HG03520 (cell line): ENCODE results near the gene TMEM61.
"Not testable (repeated sequence)": the region's sequence is repeated elsewhere in the genome, so short reads cannot be mapped to it uniquely, and the experiment has no call there.

Source experiments
- ATAC-seq: cut with Tn5 transposase; IDR thresholded peaks from one replicate; pipeline ENCODE4 v1.9.1; 2021; ENCODE audit warnings: mild to moderate bottlenecking, moderate library complexity; ENCODE audit not compliant: unreplicated experiment

The TMEM61 gene

DNA sequence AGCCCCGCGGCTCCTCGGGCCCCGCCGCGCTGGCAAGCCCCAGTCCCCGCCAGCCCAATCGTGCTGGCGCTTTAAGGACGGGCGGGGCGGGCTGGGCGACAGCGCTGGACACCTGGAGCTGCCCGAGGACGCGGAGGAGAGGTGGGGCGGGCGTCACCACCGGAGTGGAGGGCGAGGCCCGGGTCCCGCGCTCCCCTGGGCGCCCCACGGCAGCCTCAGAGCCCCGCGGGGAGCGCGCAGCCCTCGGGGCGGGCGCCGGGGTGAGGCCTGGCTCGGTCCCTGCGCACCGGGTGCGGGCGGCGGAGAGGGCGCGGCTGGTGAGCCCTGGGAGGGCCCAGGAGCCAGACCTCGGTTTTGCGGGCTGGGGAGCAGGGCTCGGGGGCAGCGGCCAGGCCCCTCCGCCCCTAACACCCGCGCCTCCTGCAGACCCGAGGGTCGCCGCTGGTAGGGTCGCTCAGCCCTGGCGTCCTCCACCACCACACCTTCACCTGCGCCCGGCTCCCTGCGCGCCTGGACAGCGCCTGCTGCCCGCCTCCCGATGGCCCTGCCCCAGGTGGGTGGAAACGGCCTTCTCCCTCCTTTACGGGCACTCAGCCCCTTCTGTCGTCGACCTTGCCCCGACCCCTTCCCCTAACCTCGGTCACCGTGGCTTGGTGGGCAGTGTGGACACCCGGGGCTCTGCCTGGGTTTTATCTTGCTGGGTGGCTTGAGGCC, at the start of gene TMEM61:
TSS of gene TMEM61 (plus strand) at position 101 of the 714 bp plus-strand sequence. CDS start at position 539, 438 bp downstream.
- ATAC-seq: no peak

DNA sequence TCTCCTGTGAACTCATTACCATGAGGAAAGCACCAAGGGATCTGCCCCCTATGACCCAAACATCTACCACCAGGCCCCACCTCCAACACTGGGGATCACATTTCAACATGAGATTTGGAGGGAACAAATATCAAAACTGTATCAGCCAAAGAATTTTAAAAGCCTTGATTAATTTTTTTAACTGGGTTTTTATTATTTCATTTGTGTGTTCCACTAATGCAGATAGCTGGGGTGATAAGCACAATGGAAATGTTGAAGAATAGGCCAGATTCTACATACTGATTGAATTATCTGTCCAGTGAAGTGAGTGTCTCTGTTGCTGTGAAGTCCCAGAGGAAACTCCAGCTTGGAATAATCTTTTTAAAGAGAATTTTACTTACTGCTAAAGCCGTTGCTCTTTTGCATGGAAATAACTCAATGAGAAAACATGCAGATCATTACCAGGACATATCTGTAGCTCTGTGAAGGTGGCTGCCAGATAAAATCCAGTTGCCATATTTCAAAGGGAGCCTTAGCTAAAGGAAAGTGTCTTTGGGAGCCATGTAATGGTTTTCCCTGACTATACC, 49.1 kb upstream of the TMEM61 start:
- no peak for ATAC-seq

- ATAC-seq: not testable (repeated sequence)
Measured at GRCh38 chr1:54934081-54934480, 46.3 kb upstream of the TMEM61 start.

GRCh38 chr1:54934869-54935268, 45.6 kb upstream of the TMEM61 start:
- no peak for ATAC-seq

GRCh38 chr1:54936791-54937190, 43.6 kb upstream of the TMEM61 start:
- no peak for ATAC-seq

DNA sequence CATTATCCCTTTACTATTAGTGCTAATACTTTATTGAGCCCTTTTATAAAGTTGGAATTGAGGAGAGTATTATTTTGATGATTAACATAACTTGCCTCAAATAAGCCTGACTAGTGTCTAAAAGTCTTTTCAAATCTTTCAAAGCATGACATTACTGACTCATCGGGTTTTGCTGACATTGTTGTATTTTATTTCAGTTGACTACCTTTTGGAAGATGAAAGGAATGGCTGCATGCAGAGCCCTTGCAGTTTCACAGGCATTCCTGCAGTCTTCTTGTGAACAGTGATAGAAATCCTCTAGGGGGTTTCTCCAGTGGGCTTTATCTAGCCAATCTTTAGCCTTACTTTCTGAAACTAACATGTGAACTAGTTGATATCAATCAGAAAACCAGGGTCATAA, 43.0 kb upstream of the TMEM61 start:
- ATAC-seq: no peak

GRCh38 chr1:54938955-54939354, 41.5 kb upstream of the TMEM61 start:
- not testable (repeated sequence) for ATAC-seq

DNA sequence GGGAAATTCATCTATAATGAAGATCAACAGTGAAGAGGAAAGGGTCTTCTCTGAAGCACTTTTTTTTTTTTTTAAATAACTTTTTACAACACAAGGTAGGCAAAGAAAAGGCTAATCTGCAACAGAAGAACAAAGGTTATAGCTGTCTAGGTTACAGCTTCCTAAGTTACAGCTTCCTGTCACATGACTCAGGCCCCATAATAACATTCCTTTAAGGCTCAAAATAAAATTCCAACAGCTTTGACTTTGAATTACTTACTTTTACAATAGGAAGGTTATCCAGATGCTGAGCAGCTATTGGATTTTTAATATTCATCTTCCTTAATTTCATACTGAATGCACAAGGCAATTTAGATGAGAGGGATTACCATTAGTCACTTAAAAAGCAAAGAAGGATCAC, 40.4 kb upstream of the TMEM61 start:
- ATAC-seq: no peak

DNA sequence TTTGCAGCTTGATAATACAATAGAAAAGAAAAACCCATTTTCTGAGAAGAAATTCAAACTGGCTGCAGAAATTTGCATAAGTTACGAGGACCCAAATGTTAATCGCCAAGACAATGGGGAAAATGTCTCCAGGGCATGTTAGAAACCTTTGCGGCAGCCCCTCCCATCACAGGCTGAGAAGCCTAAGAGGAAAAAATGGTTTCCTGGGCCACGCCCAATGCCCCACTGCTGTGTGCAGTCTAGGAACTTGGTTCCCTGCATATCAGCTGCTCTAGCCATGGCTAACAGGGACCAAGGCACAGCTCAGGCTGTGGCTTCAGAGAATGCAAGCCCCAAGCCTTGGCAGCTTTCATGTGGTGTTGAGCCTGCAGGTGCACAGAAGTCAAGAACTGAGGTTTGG, 37.5 kb upstream of the TMEM61 start:
- no peak for ATAC-seq

- ATAC-seq: peak; percentile 68
Measured at GRCh38 chr1:54944610-54945392, 35.6 kb upstream of the TMEM61 start.

GRCh38 chr1:54945393-54945936, 35.0 kb upstream of the TMEM61 start:
- no peak for ATAC-seq

GRCh38 chr1:54947540-54947939, 32.9 kb upstream of the TMEM61 start:
- no peak for ATAC-seq

DNA sequence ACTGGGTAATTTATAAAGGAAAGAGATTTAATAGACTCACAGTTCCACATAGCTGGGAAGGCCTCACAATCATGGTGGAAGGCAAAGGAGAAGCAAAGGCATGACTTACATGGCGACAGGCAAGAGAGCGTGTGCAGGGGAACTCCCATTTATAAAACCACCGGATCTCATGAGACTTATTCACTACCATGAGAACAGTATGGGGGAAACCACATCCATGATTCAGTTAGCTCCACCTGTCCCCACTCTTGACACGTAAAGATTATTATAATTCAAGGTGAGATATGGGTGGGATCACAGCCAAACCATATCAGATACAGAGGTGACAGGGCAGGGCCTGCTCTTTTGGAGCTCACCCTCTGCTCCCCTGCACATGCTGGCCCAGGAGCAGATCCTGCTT, 31.4 kb upstream of the TMEM61 start:
- ATAC-seq: no peak

DNA sequence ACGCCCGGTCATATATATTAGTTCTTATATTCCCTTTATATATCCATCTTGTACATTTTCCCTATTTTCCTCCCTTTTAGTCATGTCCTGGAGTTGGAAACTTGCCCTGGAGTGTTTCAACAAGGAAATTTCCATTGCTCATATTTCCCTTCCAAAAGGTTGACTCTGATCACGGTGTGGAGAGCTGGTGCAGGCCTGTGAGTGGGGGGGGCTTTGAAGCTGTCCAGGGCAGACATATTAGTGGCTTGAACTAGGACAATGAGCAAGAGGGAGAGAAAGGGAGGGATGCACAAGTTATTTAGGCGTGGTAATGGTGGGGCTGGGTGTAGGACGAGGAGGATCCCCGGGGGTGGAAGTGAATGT, 30.4 kb upstream of the TMEM61 start:
- no peak for ATAC-seq

GRCh38 chr1:54950369-54951163, 29.9 kb upstream of the TMEM61 start:
- no peak for ATAC-seq

GRCh38 chr1:54951810-54952226, 28.6 kb upstream of the TMEM61 start:
- no peak for ATAC-seq

- no peak for ATAC-seq
Measured at GRCh38 chr1:54952950-54953718, 27.3 kb upstream of the TMEM61 start.

DNA sequence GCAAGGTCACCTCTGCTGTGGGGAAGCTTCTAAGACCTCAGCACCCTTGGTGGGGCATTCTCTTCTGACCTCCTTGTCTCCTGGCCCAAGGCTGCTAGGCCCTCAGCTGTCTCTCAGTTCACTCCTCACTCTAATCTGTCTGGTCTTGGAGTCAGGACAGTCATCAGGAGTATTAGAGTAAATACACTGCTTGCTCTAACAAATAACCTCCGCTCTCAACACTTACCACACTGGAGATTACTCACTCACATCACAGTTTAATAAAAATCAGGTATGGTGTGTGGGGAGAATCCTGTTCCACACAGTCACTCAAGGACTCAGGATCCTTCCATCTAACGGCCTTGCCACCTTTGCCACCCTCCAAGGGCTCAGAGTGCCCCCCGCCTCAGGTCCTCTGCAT, 26.6 kb upstream of the TMEM61 start:
- no peak for ATAC-seq

DNA sequence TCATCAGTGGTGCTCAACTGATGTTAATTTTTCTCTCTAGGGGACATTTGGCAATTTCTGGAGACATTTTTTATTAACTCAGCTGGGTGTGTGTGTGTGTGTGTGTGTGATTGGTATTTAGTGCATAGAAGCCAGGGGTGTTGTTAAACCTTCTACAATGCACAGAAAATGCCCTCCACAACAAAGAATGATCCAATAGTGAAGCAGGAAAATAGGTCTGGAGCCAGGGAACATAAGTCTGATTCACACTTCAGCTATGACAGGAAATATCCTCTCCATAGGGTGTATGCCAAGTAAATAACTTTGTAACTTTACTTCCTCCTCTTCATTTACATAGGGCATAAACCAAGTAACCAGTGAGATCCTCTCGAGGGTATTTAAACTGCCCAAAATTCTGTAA, 25.1 kb upstream of the TMEM61 start:
- no peak for ATAC-seq

GRCh38 chr1:54956726-54957125, 23.7 kb upstream of the TMEM61 start:
- ATAC-seq: no peak
